H9 (cell line): Measurements from ENCODE around the gene KIT. TPM values are rescaled to one million over a fixed set of nuclear protein-coding genes. Genes with fewer than 3 reads are reported as not detected.
"Not testable (repeated sequence)": the region's sequence is repeated elsewhere in the genome, so short reads cannot be mapped to it uniquely, and the experiment has no call there.

ENCODE experiments used
- DNase-seq: peaks from one replicate; pipeline ENCODE4 v3.0.0-alpha.2; 2017
- H2AFZ ChIP-seq: one replicate; pipeline ENCODE4 v1.6.1; 2013; ENCODE audit warnings: mild to moderate bottlenecking, low read length, control low read depth, moderate library complexity
- H2AK5ac ChIP-seq: 2 replicates; pipeline ENCODE4 v1.6.1; 2013; ENCODE audit warnings: low read length, control low read depth, mixed read lengths; ENCODE audit not compliant: insufficient read length
- H2BK120ac ChIP-seq: one replicate; pipeline ENCODE4 v1.6.1; 2013; ENCODE audit warnings: low read depth, mild to moderate bottlenecking, low read length, control low read depth, inconsistent platforms; ENCODE audit not compliant: poor library complexity, severe bottlenecking
- H2BK12ac ChIP-seq: 2 replicates; pipeline ENCODE4 v1.6.1; 2013; ENCODE audit warnings: low read length, control low read depth, mixed read lengths, low read depth; ENCODE audit not compliant: insufficient read length
- H2BK15ac ChIP-seq: 2 replicates; pipeline ENCODE4 v1.6.1; 2013; ENCODE audit warnings: low read depth, low read length, control low read depth
- H2BK20ac ChIP-seq: one replicate; pipeline ENCODE4 v1.6.1; 2013; ENCODE audit warnings: low read depth, mild to moderate bottlenecking, low read length, control low read depth, inconsistent platforms; ENCODE audit not compliant: poor library complexity, severe bottlenecking
- H2BK5ac ChIP-seq: 2 replicates; pipeline ENCODE4 v1.6.1; 2013; ENCODE audit warnings: low read length, control low read depth, mixed read lengths; ENCODE audit not compliant: insufficient read length
- H3K14ac ChIP-seq: 2 replicates; pipeline ENCODE4 v1.6.1; 2013; ENCODE audit warnings: low read length, control low read depth; ENCODE audit not compliant: insufficient read depth
- H3K18ac ChIP-seq: 2 replicates; pipeline ENCODE4 v1.6.1; 2013; ENCODE audit warnings: low read depth, mild to moderate bottlenecking, mixed read lengths, low read length, control low read depth; ENCODE audit not compliant: insufficient read length
- H3K23ac ChIP-seq: 2 replicates; pipeline ENCODE4 v1.6.1; 2013; ENCODE audit warnings: low read length, control low read depth, mixed read lengths, low read depth; ENCODE audit not compliant: insufficient read length
- H3K23me2 ChIP-seq: 2 replicates; pipeline ENCODE4 v1.6.1; 2013; ENCODE audit warnings: low read depth, mild to moderate bottlenecking, mixed read lengths, low read length, control low read depth; ENCODE audit not compliant: insufficient read length, poor library complexity, severe bottlenecking
- H3K27ac ChIP-seq: 2 replicates; pipeline ENCODE4 v1.5.1; 2013; ENCODE audit warnings: low read length, control low read depth, mixed read lengths, low read depth; ENCODE audit not compliant: insufficient read length
- H3K27me3 ChIP-seq: 2 replicates; pipeline ENCODE4 v1.6.1; 2013; ENCODE audit warnings: low read length, control low read depth, inconsistent platforms; ENCODE audit not compliant: insufficient read depth
- H3K4ac ChIP-seq: 2 replicates; pipeline ENCODE4 v1.6.1; 2013; ENCODE audit warnings: low read depth, mild to moderate bottlenecking, control low read depth, inconsistent platforms, low read length, moderate library complexity
- H3K4me1 ChIP-seq: 2 replicates; pipeline ENCODE4 v1.6.1; 2013; ENCODE audit warnings: low read length, control low read depth, inconsistent platforms; ENCODE audit not compliant: insufficient read depth
- H3K4me2 ChIP-seq: 2 replicates; pipeline ENCODE4 v1.6.1; 2013; ENCODE audit warnings: low read length, control low read depth, mixed read lengths; ENCODE audit not compliant: insufficient read length, insufficient read depth
- H3K56ac ChIP-seq: 2 replicates; pipeline ENCODE4 v1.6.1; 2013; ENCODE audit warnings: low read depth, mild to moderate bottlenecking, mixed read lengths, low read length, control low read depth; ENCODE audit not compliant: insufficient read length
- H3K79me1 ChIP-seq: 2 replicates; pipeline ENCODE4 v1.6.1; 2013; ENCODE audit warnings: low read depth, mild to moderate bottlenecking, moderate library complexity, low read length, control low read depth, inconsistent platforms; ENCODE audit not compliant: insufficient read depth, poor library complexity, severe bottlenecking
- H3K79me2 ChIP-seq: 2 replicates; pipeline ENCODE4 v1.6.1; 2013; ENCODE audit warnings: low read length, control low read depth, inconsistent platforms; ENCODE audit not compliant: insufficient read depth
- H3K9ac ChIP-seq: 2 replicates; pipeline ENCODE4 v1.6.1; 2013; ENCODE audit warnings: low read length, control low read depth, mixed read lengths; ENCODE audit not compliant: insufficient read length; ENCODE audit errors: extremely low read depth
- H3K9me3 ChIP-seq: one replicate; pipeline ENCODE4 v1.6.1; 2013; ENCODE audit warnings: low read depth, low read length, inconsistent platforms; ENCODE audit not compliant: control insufficient read depth
- H3T11ph ChIP-seq: one replicate; pipeline ENCODE4 v1.6.1; 2013; ENCODE audit warnings: mild to moderate bottlenecking, low read length, control low read depth, inconsistent platforms
- H4K20me1 ChIP-seq: one replicate; pipeline ENCODE4 v1.6.1; 2013; ENCODE audit not compliant: control insufficient read depth, insufficient read length, insufficient read depth
- H4K5ac ChIP-seq: 2 replicates; pipeline ENCODE4 v1.6.1; 2013; ENCODE audit warnings: low read depth, mild to moderate bottlenecking, mixed read lengths, low read length, control low read depth; ENCODE audit not compliant: insufficient read length
- H4K8ac ChIP-seq: replicated peaks from 2 replicates; pipeline ENCODE4 v1.6.1; 2013; ENCODE audit warnings: low read length, control low read depth, mixed read lengths, low read depth; ENCODE audit not compliant: insufficient read length
- H4K91ac ChIP-seq: 2 replicates; pipeline ENCODE4 v1.6.1; 2013; ENCODE audit warnings: low read depth, mild to moderate bottlenecking, moderate library complexity, mixed read lengths, low read length, control low read depth; ENCODE audit not compliant: insufficient read length
- H3K27ac Mint-ChIP-seq, 3 experiments: 2 replicates in 2 of 3; 3 replicates in 1 of 3; pipeline ENCODE4 v1.8.0; 2020 to 2021; ENCODE audit warnings: mixed read lengths in 3 of 3, mild to moderate bottlenecking in 1 of 3, moderate library complexity in 1 of 3
- H3K27me3 Mint-ChIP-seq: 2 replicates; pipeline ENCODE4 v1.8.0; 2021; ENCODE audit warnings: low read depth, mild to moderate bottlenecking, moderate library complexity, mixed read lengths
- H3K36me3 Mint-ChIP-seq, 3 experiments: 2 replicates in 2 of 3; 3 replicates in 1 of 3; pipeline ENCODE4 v1.8.0; 2020 to 2021; ENCODE audit warnings: low read depth in 3 of 3, mixed read lengths in 3 of 3; ENCODE audit not compliant: insufficient read depth in 1 of 3
- H3K4me1 Mint-ChIP-seq, 2 experiments: 2 replicates each; pipeline ENCODE4 v1.8.0; 2020; ENCODE audit warnings: mixed read lengths in 2 of 2
- H3K4me3 Mint-ChIP-seq, 2 experiments: 2 replicates in 1 of 2; 3 replicates in 1 of 2; pipeline ENCODE4 v1.8.0; 2020 to 2021; ENCODE audit warnings: mild to moderate bottlenecking in 2 of 2, mixed read lengths in 2 of 2, moderate library complexity in 1 of 2
- H3K9me3 Mint-ChIP-seq, 2 experiments: 2 replicates in 1 of 2; 3 replicates in 1 of 2; pipeline ENCODE4 v1.8.0; 2020; ENCODE audit warnings: mild to moderate bottlenecking in 2 of 2, mixed read lengths in 2 of 2, moderate library complexity in 1 of 2
- CTCF ChIP-seq: fragments of 200-600 bp; sonication (generic); conservative IDR thresholded peaks from 3 replicates; pipeline ENCODE4 v1.8.0; 2021; ENCODE audit warnings: antibody characterized with exemption, mild to moderate bottlenecking
- WGBS: extraction: QIAGEN DNeasy Blood & Tissue Kit; methylation state at CpG from one replicate; pipeline ENCODE4 v1.1.7; 2013; ENCODE audit warnings: missing lambda C conversion rate, low lambda C conversion rate, mixed read lengths; ENCODE audit not compliant: insufficient read length; ENCODE audit errors: extremely low coverage; 5-methylcytosine and 5-hydroxymethylcytosine counted together
- total RNA-seq: library from RNA; stranded (reverse); gene quantifications from 2 replicates; pipeline ENCODE4 v1.2.1, GENCODE V29; 2021

Gene KIT
- total RNA-seq, 1 experiment from 2014 or later: 6.7 TPM

- Histone ChIP-seq H2BK5ac (no peak overlapping the region), H3K14ac (no peak overlapping the region), H4K20me1 (no peaks in the 10 kb centered on the region), H3K23ac (no peak overlapping the region), H3K18ac (no peak overlapping the region), H2BK120ac (no peak overlapping the region), H2BK20ac (no peak overlapping the region), H3K4me1 (no peaks in the 10 kb centered on the region; the same call in 1 of the 2 replicates), H3K27me3 (no peaks in the 10 kb centered on the region), H4K5ac (no peak overlapping the region), H3K9ac (no peak overlapping the region), H2BK15ac (no peak overlapping the region), H2BK12ac (no peak overlapping the region), H2AFZ (no peak overlapping the region), H3T11ph (no peak overlapping the region), H3K9me3 (no peaks in the 10 kb centered on the region), H3K4me2 (no peak overlapping the region), H2AK5ac (no peak overlapping the region), H3K79me2 (no peaks in the 10 kb centered on the region), H3K23me2 (no peaks in the 10 kb centered on the region), H3K56ac (no peak overlapping the region), H4K8ac (no peak overlapping the region), H3K4ac (no peak overlapping the region), H3K27ac (no peak overlapping the region), H3K79me1 (no peaks in the 10 kb centered on the region), H4K91ac (no peak overlapping the region)
- no CpG with 5 or more reads among the region's 4 CpGs for WGBS
- DNase-seq: no peak
- Mint-ChIP-seq H3K27me3 (no peaks in the 10 kb centered on the region), H3K9me3 (no peaks in the 10 kb centered on the region; a peak in 1 of 5 replicates), H3K4me3 (no peak overlapping the region), H3K36me3 (no peaks in the 10 kb centered on the region), H3K4me1 (peaks cover 9 to 16% of the 10 kb centered on the region in 2 experiments), H3K27ac (no peak overlapping the region)
- TF ChIP-seq CTCF: no peak
Measured at GRCh38 chr4:54637325-54637724, 20.4 kb upstream of the KIT start.

GRCh38 chr4:54641101-54641500 lies 16.7 kb upstream of the KIT start:
- H4K5ac ChIP-seq, H3K14ac ChIP-seq, H2BK20ac ChIP-seq, H3K4me2 ChIP-seq, H3K9ac ChIP-seq, H4K20me1 ChIP-seq, H3K9me3 ChIP-seq, H3K27me3 ChIP-seq, H3K4me1 ChIP-seq, H3K23ac ChIP-seq, H4K91ac ChIP-seq, H2AK5ac ChIP-seq, H2BK15ac ChIP-seq, H3K23me2 ChIP-seq, H3K27me3 Mint-ChIP-seq, DNase-seq, H2BK5ac ChIP-seq, H2AFZ ChIP-seq, H2BK12ac ChIP-seq, H3K9me3 Mint-ChIP-seq, H3K36me3 Mint-ChIP-seq, H3K56ac ChIP-seq, H3K27ac ChIP-seq, H3K4ac ChIP-seq, H3K4me3 Mint-ChIP-seq, H3K79me1 ChIP-seq, H3K18ac ChIP-seq, H3K27ac Mint-ChIP-seq, H4K8ac ChIP-seq, H3K79me2 ChIP-seq, H2BK120ac ChIP-seq, H3T11ph ChIP-seq: not testable (repeated sequence)
- H3K4me1 Mint-ChIP-seq: peaks cover 9 to 16% of the 10 kb centered on the region in 2 experiments
- WGBS: no CpG with 5 or more reads among the region's 9 CpGs
